Gastrocnemius medialis (tissue), 4 donors: Measurements from ENCODE around the gene SIRPA. TPM values are rescaled to one million over a fixed set of nuclear protein-coding genes. Genes with fewer than 3 reads are reported as not detected.

Experiments used
- ATAC-seq, 2 donors: fragments of 150-250 bp; one replicate each; pipeline ENCODE4 v1.9.1; 2016
- DNase-seq, 2 donors: peaks; one replicate each; pipeline ENCODE4 v3.0.0-alpha.2; 2019
- H3K27ac ChIP-seq, 4 donors: fragments of 200-600 bp; sonication (generic); 1 replicate in 1 of 4; 2 replicates in 3 of 4; pipeline ENCODE4 v1.5.1; 2016 to 2018; ENCODE audit warnings: mild to moderate bottlenecking in 2 of 4, moderate library complexity in 1 of 4
- H3K27me3 ChIP-seq, 3 donors: fragments of 200-600 bp; sonication (generic) in 2 of 3; 1 replicate in 1 of 3; 2 replicates in 2 of 3; pipeline versions ENCODE4 v1.5.1 to v1.6.0; 2016 to 2019; ENCODE audit warnings: mild to moderate bottlenecking in 1 of 3, moderate library complexity in 1 of 3
- H3K36me3 ChIP-seq, 2 donors: fragments of 200-600 bp; sonication (generic) in 1 of 2; one replicate each; pipeline ENCODE4 v1.5.1; 2017 to 2018
- H3K4me1 ChIP-seq, 2 donors: fragments of 200-600 bp; sonication (generic) in 1 of 2; one replicate each; pipeline ENCODE4 v1.5.1; 2016 to 2017; ENCODE audit warnings: mild to moderate bottlenecking in 2 of 2
- H3K4me3 ChIP-seq, 4 donors: fragments of 200-600 bp; sonication (generic) in 3 of 4; 1 replicate in 1 of 4; 2 replicates in 3 of 4; pipeline ENCODE4 v1.5.1; 2016 to 2019; ENCODE audit warnings: mild to moderate bottlenecking in 2 of 4
- H3K9me3 ChIP-seq, 3 donors: fragments of 200-600 bp; sonication (generic) in 2 of 3; 1 replicate in 1 of 3; 2 replicates in 2 of 3; pipeline ENCODE4 v1.5.1; 2016 to 2019
- CTCF ChIP-seq, 5 experiments: fragments of 450-650 bp in 3 of 5; fragments of 200-600 bp in 2 of 5; sonication (generic) in 2 of 5; IDR thresholded peaks in 4 of 5; conservative IDR thresholded peaks in 1 of 5; 1 replicate in 4 of 5; 2 replicates in 1 of 5; pipeline ENCODE4 v1.5.1; 2016 to 2019; ENCODE audit warnings: antibody characterized with exemption in 5 of 5, mild to moderate bottlenecking in 3 of 5, moderate library complexity in 3 of 5
- POLR2A ChIP-seq, 2 donors: fragments of 450-650 bp; IDR thresholded peaks; one replicate each; pipeline ENCODE4 v1.6.1; 2017; ENCODE audit warnings: antibody characterized with exemption in 2 of 2, mild to moderate bottlenecking in 2 of 2, moderate library complexity in 2 of 2
- in situ Hi-C, 4 donors: fragments of 200-750 bp; cut with MboI; loops; one replicate each; pipeline versions ENCODE4 v1.15.0 to v1.8.0; 2017; ENCODE audit warnings: low sequenced_read_pairs in 4 of 4
- intact Hi-C: fragments of 100-400 bp; cut with DNase I; formaldehyde crosslinking; loops from one replicate; pipeline ENCODE4 v1.15.1; 2023; ENCODE audit warnings: low total_unique reads
- total RNA-seq, 4 donors: library from RNA; depleted of rRNA; stranded (reverse); fragments of >200 nt; gene quantifications; one replicate each; pipeline versions ENCODE4 v1.1.0 to v1.2.3, GENCODE V29; 2016

The SIRPA gene
- total RNA-seq, 4 donors from 2014 or later = 14.6 to 62.0 (median 20.6) TPM

GRCh38 chr20:1944345-1945091 lies 49.3 kb downstream of the SIRPA start:
- intact Hi-C loops (loop anchor here (5.0 kb wide), 3 partner anchors 47 to 193 kb away; partner anchors contain the start of gene SIRPA), in situ Hi-C loops (loop anchor here in 1 of 4 donors (25.0 kb wide), 1 partner anchor 132 kb away; no protein-coding TSS in a partner anchor)
- H3K9me3 ChIP-seq = no peaks in the 10 kb centered on the region
- H3K36me3 ChIP-seq = no peaks in the 10 kb centered on the region
- H3K27ac ChIP-seq = peak overlapping the region; percentile 46 to 77 (median 66)
- ATAC-seq (no peak), DNase-seq (no peak)
- H3K4me1 ChIP-seq = peaks cover 48 to 50% of the 10 kb centered on the region in 2 donors
- no peaks in the 10 kb centered on the region for H3K27me3 ChIP-seq
- TF ChIP-seq POLR2A (IDR thresholded peaks at IDR 0.05) (no peak), CTCF (IDR thresholded peaks at IDR 0.05 in 4 of 5, conservative IDR thresholded peaks at IDR 0.05 in 1 of 5) (no peak)
- H3K4me3 ChIP-seq = no peak overlapping the region

GRCh38 chr20:1945134-1945618 lies 50.0 kb downstream of the SIRPA start:
- in situ Hi-C loops (loop anchor here in 1 of 4 donors (25.0 kb wide), 1 partner anchor 133 kb away; no protein-coding TSS in a partner anchor), intact Hi-C loops (loop anchor here (5.0 kb wide), 3 partner anchors 48 to 192 kb away; partner anchors contain the start of gene SIRPA)
- Histone ChIP-seq H3K27me3 (no peaks in the 10 kb centered on the region), H3K4me3 (no peak overlapping the region), H3K27ac (peak overlapping the region; percentile 46 to 77 (median 66)), H3K9me3 (no peaks in the 10 kb centered on the region), H3K36me3 (no peaks in the 10 kb centered on the region), H3K4me1 (peaks cover 48 to 50% of the 10 kb centered on the region in 2 donors)
- ATAC-seq = peak; percentile 56 to 69
- TF ChIP-seq POLR2A (IDR thresholded peaks at IDR 0.05) (no peak), CTCF (IDR thresholded peaks at IDR 0.05 in 4 of 5, conservative IDR thresholded peaks at IDR 0.05 in 1 of 5) (no peak)
- DNase-seq = peak; percentile 61 to 83

DNA sequence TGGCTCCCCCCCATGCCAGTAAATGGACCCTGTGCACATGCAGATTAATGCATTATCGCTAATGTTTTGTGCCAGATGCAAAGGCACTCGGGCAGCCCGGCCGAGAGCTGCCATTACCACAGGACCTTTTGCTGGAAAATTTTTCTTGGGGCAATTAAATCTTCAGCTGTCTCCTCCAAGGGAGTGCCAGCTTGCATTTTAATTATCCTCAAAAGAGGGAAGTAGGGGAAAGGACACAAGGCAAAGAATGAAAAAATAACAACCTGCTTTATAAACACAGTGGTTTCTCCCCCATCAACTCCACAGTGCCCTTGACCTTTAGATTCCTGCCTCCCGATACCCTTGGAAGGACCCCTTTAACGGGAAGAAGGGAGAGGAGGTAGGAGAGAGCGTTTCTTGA lies 50.5 kb downstream of the SIRPA start:
- in situ Hi-C loops = loop anchor here in 1 of 4 donors (25.0 kb wide), 1 partner anchor 133 kb away; no protein-coding TSS in a partner anchor
- no peaks in the 10 kb centered on the region for H3K27me3 ChIP-seq
- intact Hi-C loops = loop anchor here (5.0 kb wide), 3 partner anchors 48 to 192 kb away; partner anchors contain the start of gene SIRPA
- H3K36me3 ChIP-seq = no peaks in the 10 kb centered on the region
- H3K4me3 ChIP-seq = no peak overlapping the region
- TF ChIP-seq CTCF (IDR thresholded peaks at IDR 0.05 in 4 of 5, conservative IDR thresholded peaks at IDR 0.05 in 1 of 5) (no peak), POLR2A (IDR thresholded peaks at IDR 0.05) (no peak)
- ATAC-seq = no peak
- peaks cover 48 to 50% of the 10 kb centered on the region in 2 donors for H3K4me1 ChIP-seq
- DNase-seq = no peak
- H3K27ac ChIP-seq = peak overlapping the region; percentile 46 to 77 (median 66)
- H3K9me3 ChIP-seq = no peaks in the 10 kb centered on the region

DNA sequence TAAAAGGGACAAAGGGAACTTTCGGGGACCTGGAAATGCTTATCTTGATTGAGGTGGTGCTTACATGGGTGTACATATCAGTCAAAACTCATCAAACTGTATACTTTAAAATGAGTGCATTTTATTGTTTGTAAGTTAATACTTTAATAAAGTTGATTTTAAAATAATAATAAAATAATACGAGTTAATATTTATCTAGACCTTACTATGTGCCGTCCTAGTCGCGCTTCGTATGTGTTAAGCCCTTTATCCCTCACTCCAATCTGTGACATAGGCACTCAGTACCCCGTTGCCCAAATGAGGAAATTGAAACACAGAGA lies 51.2 kb downstream of the SIRPA start:
- intact Hi-C loops = loop anchor here (5.0 kb wide), 3 partner anchors 49 to 191 kb away; partner anchors contain the start of gene SIRPA
- H3K4me1 ChIP-seq = peaks cover 42 to 44% of the 10 kb centered on the region in 2 donors
- TF ChIP-seq CTCF (IDR thresholded peaks at IDR 0.05 in 4 of 5, conservative IDR thresholded peaks at IDR 0.05 in 1 of 5) = no peak
- no peak for TF ChIP-seq POLR2A (IDR thresholded peaks at IDR 0.05)

More for the DNA sequence above, 51.2 kb downstream of the SIRPA start:
- H3K36me3 ChIP-seq = no peaks in the 10 kb centered on the region
- H3K4me3 ChIP-seq = peak overlapping the region in 2 of 4 donors; percentile 36 to 40
- ATAC-seq = no peak
- H3K9me3 ChIP-seq = no peaks in the 10 kb centered on the region
- in situ Hi-C loops = loop anchor here in 1 of 4 donors (25.0 kb wide), 1 partner anchor 134 kb away; no protein-coding TSS in a partner anchor
- H3K27me3 ChIP-seq = no peaks in the 10 kb centered on the region
- peak overlapping the region; percentile 52 to 77 (median 68) for H3K27ac ChIP-seq
- DNase-seq = no peak
